ENCODE measurements around the gene SCYGR7.

DNA sequence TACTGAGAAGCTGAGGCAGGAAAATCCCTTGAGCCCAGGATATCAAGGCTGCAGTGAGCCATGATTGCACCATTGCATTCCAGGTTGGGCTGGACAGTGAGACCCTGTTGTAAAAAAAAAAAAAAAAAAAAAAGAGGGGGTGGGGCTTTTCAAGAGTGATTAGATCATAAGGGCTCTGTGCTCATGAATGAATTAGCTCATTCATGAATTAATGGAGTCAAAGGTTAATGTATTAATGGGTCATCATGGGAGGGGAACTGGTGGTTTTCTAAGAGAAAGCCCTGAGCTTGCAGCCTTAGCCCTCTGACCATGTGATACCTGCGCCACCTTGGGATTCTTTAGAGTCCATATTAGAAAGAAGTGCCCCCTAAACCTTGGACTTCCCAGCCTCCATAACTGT is 14.8 kb upstream of the SCYGR7 start:
- TF ChIP-seq EP300 (IDR thresholded peaks at IDR 0.05; ENCODE audit: borderline replicate concordance in 1 of 2, control insufficient read depth in 1 of 2, low read depth in 2 of 2, low read length in 2 of 2) (no peak), BHLHE40 (IDR thresholded peaks at IDR 0.05; ENCODE audit: borderline replicate concordance in 1 of 2, low read depth in 2 of 2, low read length in 1 of 2) (no peak), POLR2AphosphoS5 (IDR thresholded peaks at IDR 0.05; ENCODE audit: low read length) (no peak), GABPA (IDR thresholded peaks at IDR 0.05; ENCODE audit: low read depth) (no peak), NR2F1 (conservative IDR thresholded peaks at IDR 0.05) (no peak), NRF1 (conservative IDR thresholded peaks at IDR 0.05; ENCODE audit: low read depth, low read length) (no peak), POLR2A (IDR thresholded peaks at IDR 0.05; ENCODE audit: low read depth, low read length) (no peak), EGR1 (IDR thresholded peaks at IDR 0.05; ENCODE audit: borderline replicate concordance in 1 of 2, low read depth in 2 of 2, low read length in 2 of 2) (no peak), MYC (IDR thresholded peaks at IDR 0.05; ENCODE audit: insufficient read depth, insufficient read length, insufficient replicate concordance, low read length, severe bottlenecking) (no peak), SUZ12 (IDR thresholded peaks at IDR 0.05; ENCODE audit: unreplicated experiment) (no peak), SREBF2 (IDR thresholded peaks at IDR 0.05; ENCODE audit: low read length) (no peak), ZNF622 (IDR thresholded peaks at IDR 0.05) (no peak), CBFB (IDR thresholded peaks at IDR 0.05; ENCODE audit: low read depth) (no peak)
- TF ChIP-seq, protein P1, sequence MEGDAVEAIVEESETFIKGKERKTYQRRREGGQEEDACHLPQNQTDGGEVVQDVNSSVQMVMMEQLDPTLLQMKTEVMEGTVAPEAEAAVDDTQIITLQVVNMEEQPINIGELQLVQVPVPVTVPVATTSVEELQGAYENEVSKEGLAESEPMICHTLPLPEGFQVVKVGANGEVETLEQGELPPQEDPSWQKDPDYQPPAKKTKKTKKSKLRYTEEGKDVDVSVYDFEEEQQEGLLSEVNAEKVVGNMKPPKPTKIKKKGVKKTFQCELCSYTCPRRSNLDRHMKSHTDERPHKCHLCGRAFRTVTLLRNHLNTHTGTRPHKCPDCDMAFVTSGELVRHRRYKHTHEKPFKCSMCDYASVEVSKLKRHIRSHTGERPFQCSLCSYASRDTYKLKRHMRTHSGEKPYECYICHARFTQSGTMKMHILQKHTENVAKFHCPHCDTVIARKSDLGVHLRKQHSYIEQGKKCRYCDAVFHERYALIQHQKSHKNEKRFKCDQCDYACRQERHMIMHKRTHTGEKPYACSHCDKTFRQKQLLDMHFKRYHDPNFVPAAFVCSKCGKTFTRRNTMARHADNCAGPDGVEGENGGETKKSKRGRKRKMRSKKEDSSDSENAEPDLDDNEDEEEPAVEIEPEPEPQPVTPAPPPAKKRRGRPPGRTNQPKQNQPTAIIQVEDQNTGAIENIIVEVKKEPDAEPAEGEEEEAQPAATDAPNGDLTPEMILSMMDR (IDR thresholded peaks at IDR 0.05 in 2 of 3, conservative IDR thresholded peaks at IDR 0.05 in 1 of 3; ENCODE audit: control insufficient read depth in 2 of 3, extremely low read depth in 1 of 3, insufficient read depth in 1 of 3, low read depth in 3 of 3, low read length in 3 of 3), result no peak

Data from GM12878 (cell line).